PC-9 (cell line): ENCODE measurements around the gene INHBB. TPM values are rescaled to one million over a fixed set of nuclear protein-coding genes. Genes with fewer than 3 reads are reported as not detected.

Experiments used
- BruUV-seq: library from RNA; stranded (reverse); fragments of 400-500 nt; replicated peaks from 2 replicates; lab custom pipeline; 2021; lab: Mats Ljungman, UMichigan
- CTCF ChIA-PET: fragments of 300-600 bp; sonication (Branson Sonifier 250); formaldehyde crosslinking; loops from one replicate; lab custom pipeline; 2022; ENCODE audit warnings: antibody characterized with exemption; lab: Charles Lee
- POLR2A ChIA-PET: fragments of 300-600 bp; sonication (Branson Sonifier 250); formaldehyde crosslinking; loops from one replicate; lab custom pipeline; 2022; ENCODE audit warnings: antibody characterized with exemption; ENCODE audit not compliant: unreplicated experiment; lab: Charles Lee
- DNase-seq, 2 experiments: peaks; one replicate each; pipeline versions ENCODE4 v3.0.0 to v3.0.0-alpha.2; 2015 to 2022; ENCODE audit warnings: mixed read lengths in 1 of 2
- H2AFZ ChIP-seq: fragments of 200-600 bp; sonication (generic); 2 replicates; pipeline ENCODE4 v1.8.1; 2017; ENCODE audit warnings: antibody characterized with exemption
- H3F3A ChIP-seq: fragments of 200-600 bp; sonication (generic); 2 replicates; pipeline ENCODE4 v1.8.1; 2017; ENCODE audit warnings: antibody characterized with exemption, mild to moderate bottlenecking, low read depth; ENCODE audit not compliant: insufficient read depth
- H3K27ac ChIP-seq: fragments of 200-600 bp; sonication (generic); 2 replicates; pipeline ENCODE4 v1.6.1; 2016; ENCODE audit warnings: mixed run types
- H3K27me3 ChIP-seq: fragments of 200-600 bp; sonication (generic); 2 replicates; pipeline ENCODE4 v1.6.1; 2016; ENCODE audit warnings: low read depth, mixed run types; ENCODE audit not compliant: insufficient read depth
- H3K36me3 ChIP-seq: fragments of 200-600 bp; sonication (generic); 2 replicates; pipeline ENCODE4 v1.6.1; 2016; ENCODE audit warnings: low read depth, mixed run types
- H3K4me1 ChIP-seq: fragments of 200-600 bp; sonication (generic); replicated peaks from 2 replicates; pipeline ENCODE4 v1.6.1; 2016; ENCODE audit warnings: mixed run types; ENCODE audit not compliant: insufficient read depth
- H3K4me2 ChIP-seq: fragments of 200-600 bp; sonication (generic); 2 replicates; pipeline ENCODE4 v1.6.1; 2017; ENCODE audit warnings: mixed run types
- H3K4me3 ChIP-seq: fragments of 200-600 bp; sonication (generic); 2 replicates; pipeline ENCODE4 v1.6.1; 2016; ENCODE audit warnings: mixed run types
- H3K79me2 ChIP-seq: fragments of 200-600 bp; sonication (generic); 2 replicates; pipeline ENCODE4 v1.6.1; 2017; ENCODE audit warnings: low read depth, mixed run types
- H3K9me2 ChIP-seq: fragments of 200-600 bp; sonication (generic); 2 replicates; pipeline ENCODE4 v1.8.1; 2017; ENCODE audit warnings: mild to moderate bottlenecking; ENCODE audit not compliant: insufficient read depth
- H3K9me3 ChIP-seq: fragments of 200-600 bp; sonication (generic); 2 replicates; pipeline ENCODE4 v1.8.1; 2016; ENCODE audit warnings: low read depth; ENCODE audit not compliant: insufficient read depth
- H4K20me1 ChIP-seq: fragments of 200-600 bp; sonication (generic); 2 replicates; pipeline ENCODE4 v1.8.1; 2017; ENCODE audit not compliant: insufficient read depth
- EZH2 ChIP-seq: fragments of 200-600 bp; sonication (generic); IDR thresholded peaks from 2 replicates; pipeline ENCODE4 v1.8.0; 2017; ENCODE audit warnings: antibody characterized with exemption, low read depth
- intact Hi-C: fragments of 100-400 bp; cut with micrococcal nuclease; formaldehyde crosslinking; loops from one replicate; pipeline ENCODE4 v1.10.0; 2022; ENCODE audit not compliant: unreplicated experiment
- total RNA-seq: library from RNA; stranded (reverse); gene quantifications from 2 replicates; pipeline ENCODE4 v1.2.3, GENCODE V29; 2021
- TF ChIP-seq, protein P1 (sequence below): fragments of 200-600 bp; sonication (generic); conservative IDR thresholded peaks from 2 replicates; pipeline ENCODE4 v1.6.1; 2017; ENCODE audit warnings: mixed run types, antibody characterized with exemption, mild to moderate bottlenecking, moderate library complexity

The INHBB gene
- total RNA-seq, 1 experiment from 2014 or later = 57.5 TPM

DNA sequence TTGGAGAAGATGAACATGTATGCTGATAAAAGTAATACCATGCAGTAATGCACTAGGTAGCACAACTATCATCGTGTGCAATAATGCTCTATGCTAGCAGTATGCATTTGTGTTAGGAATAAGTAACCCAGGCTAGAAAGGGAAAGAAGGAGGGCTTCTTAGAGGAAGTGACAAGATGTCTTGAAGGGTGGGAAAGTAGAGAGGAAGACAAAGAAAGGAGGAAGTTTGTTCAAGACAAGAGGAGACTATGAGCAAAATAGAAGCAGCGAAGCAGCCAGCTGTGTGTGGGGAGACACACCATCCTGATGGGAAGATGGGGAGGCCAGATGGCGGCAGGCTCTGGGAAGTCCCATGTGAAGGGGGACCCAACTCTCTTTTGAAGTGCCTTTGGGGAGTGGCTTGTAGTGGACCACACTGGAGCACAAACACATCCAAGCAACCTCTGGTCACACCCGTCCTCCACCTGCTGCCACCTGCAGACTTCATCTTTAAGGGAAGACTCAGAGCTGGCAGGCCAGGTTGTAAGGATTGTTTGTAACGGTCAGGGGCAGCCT is 39.9 kb upstream of the INHBB start:
- no peak for DNase-seq

DNA sequence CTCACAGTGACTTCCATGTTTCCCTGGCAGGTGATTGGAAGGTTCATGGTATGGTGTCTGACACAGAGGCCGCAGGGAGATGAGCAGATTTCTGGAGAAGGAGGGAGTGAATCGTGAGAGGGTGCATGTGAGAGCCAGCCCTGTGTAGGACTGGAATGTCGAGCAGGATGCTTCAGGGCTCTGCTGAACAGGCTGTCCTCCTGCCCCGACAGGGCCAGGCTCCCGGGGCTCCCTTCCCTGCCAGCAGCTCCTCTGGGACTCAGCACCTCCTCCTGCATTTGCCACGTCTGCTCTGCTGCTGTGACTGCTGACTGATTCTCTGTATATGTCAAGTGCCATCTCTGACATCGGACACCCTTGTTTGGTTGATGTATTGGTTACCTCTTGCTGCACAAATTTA is 38.5 kb upstream of the INHBB start:
- no peaks in the 10 kb centered on the region for H4K20me1 ChIP-seq
- peaks cover 9% of the 10 kb centered on the region; the same call in 1 of the 2 replicates for H3F3A ChIP-seq
- no peaks in the 10 kb centered on the region; the same call in 1 of the 2 replicates for H3K36me3 ChIP-seq
- TF ChIP-seq EZH2 = no peak
- TF ChIP-seq, protein P1, sequence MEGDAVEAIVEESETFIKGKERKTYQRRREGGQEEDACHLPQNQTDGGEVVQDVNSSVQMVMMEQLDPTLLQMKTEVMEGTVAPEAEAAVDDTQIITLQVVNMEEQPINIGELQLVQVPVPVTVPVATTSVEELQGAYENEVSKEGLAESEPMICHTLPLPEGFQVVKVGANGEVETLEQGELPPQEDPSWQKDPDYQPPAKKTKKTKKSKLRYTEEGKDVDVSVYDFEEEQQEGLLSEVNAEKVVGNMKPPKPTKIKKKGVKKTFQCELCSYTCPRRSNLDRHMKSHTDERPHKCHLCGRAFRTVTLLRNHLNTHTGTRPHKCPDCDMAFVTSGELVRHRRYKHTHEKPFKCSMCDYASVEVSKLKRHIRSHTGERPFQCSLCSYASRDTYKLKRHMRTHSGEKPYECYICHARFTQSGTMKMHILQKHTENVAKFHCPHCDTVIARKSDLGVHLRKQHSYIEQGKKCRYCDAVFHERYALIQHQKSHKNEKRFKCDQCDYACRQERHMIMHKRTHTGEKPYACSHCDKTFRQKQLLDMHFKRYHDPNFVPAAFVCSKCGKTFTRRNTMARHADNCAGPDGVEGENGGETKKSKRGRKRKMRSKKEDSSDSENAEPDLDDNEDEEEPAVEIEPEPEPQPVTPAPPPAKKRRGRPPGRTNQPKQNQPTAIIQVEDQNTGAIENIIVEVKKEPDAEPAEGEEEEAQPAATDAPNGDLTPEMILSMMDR = no peak
- H3K4me1 ChIP-seq = no peaks in the 10 kb centered on the region
- DNase-seq = no peak
- no peak overlapping the region for H3K4me2 ChIP-seq
- intact Hi-C loops = no loop called here
- POLR2A ChIA-PET = no interaction called here
- no peaks in the 10 kb centered on the region for H3K79me2 ChIP-seq
- H3K9me3 ChIP-seq = no peaks in the 10 kb centered on the region
- H3K4me3 ChIP-seq = no peak overlapping the region
- CTCF ChIA-PET = no interaction called here
- H3K9me2 ChIP-seq = no peaks in the 10 kb centered on the region
- H2AFZ ChIP-seq = no peak overlapping the region
- no peaks in the 10 kb centered on the region for H3K27me3 ChIP-seq
- H3K27ac ChIP-seq = no peak overlapping the region
- BruUV-seq = no TSS peak

More for the DNA sequence above, 39.9 kb upstream of the INHBB start:
- no TSS peak for BruUV-seq
- Histone ChIP-seq H3K9me2 (no peaks in the 10 kb centered on the region), H3K27me3 (no peaks in the 10 kb centered on the region), H3K4me2 (no peak overlapping the region), H3K9me3 (no peaks in the 10 kb centered on the region), H3K4me1 (no peaks in the 10 kb centered on the region), H3F3A (peaks cover 6% of the 10 kb centered on the region; the same call in 1 of the 2 replicates), H2AFZ (no peak overlapping the region), H3K4me3 (no peak overlapping the region), H3K27ac (no peak overlapping the region), H3K79me2 (no peaks in the 10 kb centered on the region), H4K20me1 (no peaks in the 10 kb centered on the region), H3K36me3 (no peaks in the 10 kb centered on the region; the same call in 1 of the 2 replicates)
- no peak for TF ChIP-seq EZH2
- TF ChIP-seq, protein P1 = no peak
- ChIA-PET POLR2A (interaction anchor here (0.7 kb wide), 1 partner anchor 882 kb away, joined by 3 read pairs; no protein-coding TSS in a partner anchor), CTCF (no interaction called here)
- intact Hi-C loops = loop anchor here (2.0 kb wide), 1 partner anchor 15 kb away; no protein-coding TSS in a partner anchor

DNA sequence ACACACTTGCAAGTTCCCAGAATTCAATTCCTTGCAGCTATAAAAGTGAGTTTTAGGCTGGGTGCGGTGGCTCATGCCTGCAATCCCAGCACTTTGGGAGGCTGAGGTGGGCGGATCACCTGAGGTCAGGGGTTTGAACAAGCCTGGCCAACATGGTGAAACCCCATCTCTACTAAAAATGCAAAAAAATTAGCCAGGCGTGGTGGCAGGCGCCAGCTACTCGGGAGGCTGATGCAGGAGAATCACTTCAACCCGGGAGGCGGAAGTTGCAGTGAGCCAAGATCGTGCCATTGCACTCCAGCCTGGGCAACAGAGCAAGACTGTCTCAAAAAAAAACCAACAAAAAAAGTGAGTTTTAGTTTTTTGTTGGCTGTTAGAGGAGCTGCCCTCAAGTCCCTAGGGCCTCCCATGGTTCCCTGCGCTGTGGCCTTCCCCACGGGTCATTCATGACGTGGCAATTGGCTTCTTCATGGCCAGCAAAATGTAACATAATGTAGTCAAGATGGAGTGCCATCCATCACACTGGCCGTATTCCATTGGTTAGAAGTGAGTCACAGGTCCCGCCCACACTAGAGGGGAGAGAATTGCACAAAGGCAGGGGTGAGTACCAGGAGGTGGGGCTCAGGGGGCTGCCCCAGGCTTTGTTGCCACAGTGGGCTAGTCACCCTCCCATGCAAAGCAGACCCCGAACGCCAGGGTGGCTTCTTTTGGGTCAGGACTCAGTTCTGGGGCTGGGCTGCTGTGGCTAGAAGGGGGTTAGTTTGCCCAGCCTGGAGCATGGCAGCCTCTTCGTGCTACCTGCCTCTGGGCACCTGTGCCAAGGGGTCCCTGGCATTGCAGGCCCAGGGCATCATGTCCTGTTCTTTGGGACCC is 37.7 kb upstream of the INHBB start:
- intact Hi-C loops = no loop called here
- no peaks in the 10 kb centered on the region for H3K27me3 ChIP-seq
- H3K9me3 ChIP-seq = no peaks in the 10 kb centered on the region
- DNase-seq = no peak
- no peaks in the 10 kb centered on the region for H3K9me2 ChIP-seq
- H3K79me2 ChIP-seq = no peaks in the 10 kb centered on the region
- no peaks in the 10 kb centered on the region for H3K4me1 ChIP-seq
- no peak overlapping the region for H3K27ac ChIP-seq
- no peaks in the 10 kb centered on the region for H3K36me3 ChIP-seq
- H2AFZ ChIP-seq = no peak overlapping the region
- BruUV-seq = no TSS peak
- H3K4me3 ChIP-seq = no peak overlapping the region
- TF ChIP-seq, protein P1 = no peak
- no peak for TF ChIP-seq EZH2
- peaks cover 13% of the 10 kb centered on the region; the same call in 1 of the 2 replicates for H3F3A ChIP-seq
- H4K20me1 ChIP-seq = no peaks in the 10 kb centered on the region
- H3K4me2 ChIP-seq = no peak overlapping the region
- ChIA-PET POLR2A (no interaction called here), CTCF (interaction anchor here (0.7 kb wide), 1 partner anchor 761 kb away, joined by 5 read pairs; no protein-coding TSS in a partner anchor)
